SKM-1 (cell line): Measurements from ENCODE around the gene F3.
A peak's percentile ranks its signal among the peaks of the same experiment; 100 is the strongest.

Source experiments
- DNase-seq: peaks from one replicate; lab custom pipeline; 2025; ENCODE audit not compliant: unreplicated experiment; lab: John Stamatoyannopoulos, UW

Gene F3

DNA sequence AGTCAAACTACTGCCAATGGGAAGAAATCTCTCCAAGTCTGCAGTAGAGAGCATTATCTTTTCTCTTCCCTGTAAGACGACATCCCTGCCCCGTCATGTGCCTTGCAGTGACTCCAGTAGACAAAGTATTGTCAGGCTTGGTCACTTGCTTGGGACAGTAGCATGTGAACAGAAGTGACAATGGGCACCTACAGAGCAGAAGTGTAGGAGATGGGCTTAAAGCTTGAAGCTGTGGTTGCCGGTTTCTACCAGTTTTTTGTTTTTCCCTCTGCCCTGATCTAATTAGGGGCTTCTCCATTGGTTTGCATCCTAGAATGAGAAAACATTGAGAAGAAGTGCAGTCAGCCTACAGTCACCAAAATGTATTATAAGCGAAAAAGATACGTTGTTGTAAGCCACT lies 12.7 kb downstream of the F3 start:
- no peak for DNase-seq

DNA sequence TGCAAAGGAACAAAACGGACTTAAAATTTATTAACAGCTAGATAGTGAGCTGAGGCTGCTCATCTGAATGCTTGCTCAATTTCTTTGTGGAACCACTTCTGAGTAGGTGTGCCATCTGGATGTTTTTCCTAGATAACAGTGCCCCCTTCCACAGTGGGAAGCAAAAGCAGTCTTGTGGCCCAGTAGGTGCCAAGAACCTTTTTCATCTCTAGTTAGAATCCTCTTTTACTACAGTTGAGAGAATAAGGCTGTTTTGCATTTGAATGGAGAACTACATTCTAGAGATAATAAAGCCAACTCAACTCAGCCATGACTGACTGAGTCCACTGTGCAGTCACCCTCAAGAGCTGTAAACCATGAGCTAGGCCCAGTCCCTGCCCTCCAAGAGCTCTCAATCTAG lies 13.3 kb downstream of the F3 start:
- no peak for DNase-seq

DNA sequence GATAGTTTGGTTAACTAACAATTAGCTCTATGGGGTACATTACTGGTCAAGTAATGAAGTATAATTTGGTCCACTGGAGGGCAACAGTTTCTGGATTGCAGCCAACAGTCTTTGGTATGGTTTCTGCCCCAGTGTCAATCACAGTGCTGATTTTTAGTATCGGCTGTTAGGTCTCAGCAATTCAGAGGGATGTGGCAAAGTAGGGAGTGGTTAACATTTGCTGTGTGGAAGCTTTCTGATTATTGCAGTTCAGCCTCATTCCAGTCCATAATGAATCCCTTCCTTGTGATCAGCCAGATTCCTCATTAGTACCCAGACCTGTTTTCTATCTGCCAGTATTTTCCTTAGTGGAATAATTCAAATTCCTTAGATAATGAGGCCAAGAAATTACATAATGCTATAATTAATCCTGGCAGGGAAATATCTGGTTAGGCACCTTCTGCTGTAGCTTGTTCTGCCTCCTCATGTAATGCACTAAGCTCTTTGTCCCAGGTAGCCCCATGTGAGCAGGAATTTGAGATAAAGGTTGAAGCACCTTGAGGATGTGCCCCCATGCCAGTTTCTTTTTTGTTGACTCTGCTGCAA lies 14.0 kb downstream of the F3 start:
- no peak for DNase-seq

DNA sequence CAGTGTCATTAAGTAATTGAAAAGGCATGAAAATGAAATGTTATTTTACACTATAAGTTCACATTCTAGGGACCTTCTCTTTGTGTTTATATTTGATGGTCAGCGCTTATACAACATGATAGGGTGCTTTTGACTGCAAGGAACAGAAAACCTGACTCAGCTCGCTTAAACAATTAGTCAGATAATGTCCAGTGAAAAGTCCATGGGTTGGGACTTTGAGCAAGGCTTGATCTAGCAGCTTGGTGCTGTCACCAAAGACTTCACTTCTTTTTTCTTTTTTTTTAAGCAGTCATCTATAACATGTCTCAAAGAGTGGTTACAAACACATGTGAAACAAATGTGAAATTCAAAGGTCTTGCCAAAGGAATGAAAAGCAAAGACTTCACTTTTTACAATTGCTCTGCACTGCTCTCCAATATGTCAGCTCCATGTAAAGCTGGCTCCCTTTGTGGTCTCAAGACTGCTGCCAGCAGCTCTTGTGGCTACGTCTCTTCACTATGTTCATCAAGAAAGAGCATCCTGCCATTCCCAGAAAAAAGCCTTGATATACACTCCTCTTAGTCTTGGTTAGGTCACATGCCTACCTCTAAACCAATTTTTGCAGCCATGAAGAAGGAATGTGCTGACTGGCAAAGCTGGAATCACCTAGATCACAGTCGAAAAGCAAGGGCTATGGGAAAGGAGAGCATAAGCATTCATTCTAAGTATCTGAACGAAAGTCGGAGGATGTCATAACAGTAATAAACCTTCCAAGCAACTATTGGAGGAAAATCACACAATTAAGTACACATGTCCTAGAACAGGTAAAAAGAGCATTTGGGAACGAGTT lies 15.2 kb downstream of the F3 start:
- DNase-seq, result no peak

DNA sequence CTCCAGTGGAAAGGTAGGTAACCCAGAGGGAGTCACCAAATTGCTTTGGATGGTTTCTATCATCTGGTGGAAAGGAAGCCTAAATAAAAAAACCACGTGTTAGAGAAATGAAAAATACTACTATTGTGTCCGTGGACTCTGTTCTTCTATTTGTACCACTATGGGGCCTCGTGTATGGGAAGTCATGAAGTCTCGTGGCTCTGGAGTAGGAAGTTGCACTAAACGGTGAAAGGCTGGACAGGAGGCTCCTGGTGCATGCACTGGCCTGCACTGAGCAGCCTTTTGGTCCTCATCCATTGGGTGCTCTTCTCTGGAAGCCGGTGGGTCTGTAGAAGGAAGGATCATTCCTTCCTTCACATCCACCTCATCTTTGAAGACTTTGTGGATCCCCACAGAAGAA lies 17.0 kb downstream of the F3 start:
- no peak for DNase-seq

DNA sequence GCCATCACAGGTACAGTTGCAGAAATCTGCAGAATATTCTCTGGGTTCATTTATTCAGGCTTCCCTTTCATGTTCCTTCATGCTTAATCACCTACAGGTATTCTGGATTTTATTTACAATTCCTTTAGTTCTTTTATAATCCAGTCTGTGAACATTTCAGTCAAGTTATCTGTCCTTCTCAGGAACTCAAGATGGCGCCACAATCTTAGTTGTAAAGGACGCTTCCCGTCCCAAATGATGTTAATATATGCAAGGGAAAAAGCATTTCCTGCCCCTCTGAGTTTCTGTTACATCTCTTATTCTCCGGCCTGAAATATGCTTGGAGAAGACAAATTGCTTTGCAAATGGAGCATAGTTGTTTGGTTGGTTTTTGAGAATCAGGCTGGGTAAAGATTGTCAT lies 19.3 kb downstream of the F3 start:
- no peak for DNase-seq

DNA sequence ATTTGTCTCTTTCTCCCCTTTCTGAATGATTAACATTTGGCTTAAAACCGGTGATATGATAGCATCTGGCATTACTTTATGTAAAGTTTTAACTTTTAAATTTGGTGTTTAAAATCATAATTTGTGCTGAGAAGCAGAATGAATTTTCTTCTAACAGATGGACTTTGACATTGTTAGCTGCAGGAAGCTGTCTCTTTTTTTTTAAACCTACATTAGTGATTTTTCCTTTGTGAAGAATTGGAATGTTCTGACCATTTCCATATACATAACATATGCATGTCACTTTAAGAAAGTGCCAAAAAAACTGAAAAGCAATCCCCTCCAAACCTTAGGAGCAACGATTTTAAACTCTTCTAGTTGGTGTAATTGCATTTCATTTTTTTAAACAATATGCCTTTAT lies 22.2 kb downstream of the F3 start:
- no peak for DNase-seq

DNA sequence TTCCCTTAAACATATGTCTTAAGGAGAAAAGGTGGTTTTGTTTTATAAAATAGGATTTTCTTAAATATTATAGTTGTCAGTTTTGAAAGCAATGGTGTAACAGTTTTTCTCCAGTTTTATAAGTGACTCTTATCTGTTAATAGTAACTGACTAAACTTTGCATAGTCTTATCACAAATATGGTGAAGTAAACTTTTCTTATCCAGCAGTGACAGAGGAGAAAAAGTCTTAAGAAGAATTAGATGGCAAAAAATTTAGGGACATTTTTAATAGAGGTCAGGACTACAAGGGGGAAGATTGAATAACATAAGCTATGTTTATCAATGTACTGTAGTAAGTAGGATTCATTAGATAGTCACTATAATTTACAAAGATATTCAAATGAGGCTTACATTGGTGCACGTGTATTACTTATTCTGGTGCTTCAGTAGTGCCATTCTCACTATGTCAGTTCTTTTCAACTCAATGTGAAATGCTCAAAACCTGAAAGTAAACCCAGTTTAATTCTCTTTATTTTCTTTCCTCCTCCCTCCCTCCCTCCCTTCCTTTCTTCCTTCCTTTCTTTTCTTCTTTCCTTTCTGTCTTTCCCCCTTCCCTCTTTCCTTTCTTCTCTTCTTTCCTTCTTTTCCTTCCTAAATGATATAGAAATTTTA lies 26.1 kb downstream of the F3 start:
- no peak for DNase-seq

DNA sequence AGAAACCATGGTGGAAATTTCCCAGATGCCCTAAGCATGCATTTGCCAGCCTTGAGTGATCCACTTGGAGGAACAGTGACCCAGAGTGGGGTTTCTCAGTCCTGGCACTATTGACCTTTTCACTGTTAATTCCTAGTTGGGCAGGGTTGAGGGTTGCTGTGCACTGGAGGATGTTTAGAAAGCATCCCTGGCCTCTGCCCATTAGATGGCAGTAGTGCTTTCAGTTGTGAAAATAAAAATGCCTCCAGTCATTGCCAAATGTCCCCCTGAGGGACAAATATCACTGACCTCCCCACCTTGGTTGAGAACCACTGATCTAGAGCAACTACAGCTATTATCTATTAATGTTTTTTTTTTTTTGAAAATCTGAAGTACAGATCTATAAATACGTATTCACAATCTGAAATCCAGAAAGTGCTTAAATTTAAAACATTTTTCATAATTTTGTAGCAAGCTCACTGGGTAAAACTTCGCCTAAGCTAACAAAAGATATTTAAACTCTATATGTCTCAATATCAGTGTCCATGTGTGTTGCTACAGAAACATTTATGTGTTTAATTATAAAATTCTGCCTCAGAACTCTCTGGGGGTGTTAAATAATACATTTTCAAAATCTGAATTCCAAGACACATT lies 27.3 kb downstream of the F3 start:
- peak; percentile 50 for DNase-seq

DNA sequence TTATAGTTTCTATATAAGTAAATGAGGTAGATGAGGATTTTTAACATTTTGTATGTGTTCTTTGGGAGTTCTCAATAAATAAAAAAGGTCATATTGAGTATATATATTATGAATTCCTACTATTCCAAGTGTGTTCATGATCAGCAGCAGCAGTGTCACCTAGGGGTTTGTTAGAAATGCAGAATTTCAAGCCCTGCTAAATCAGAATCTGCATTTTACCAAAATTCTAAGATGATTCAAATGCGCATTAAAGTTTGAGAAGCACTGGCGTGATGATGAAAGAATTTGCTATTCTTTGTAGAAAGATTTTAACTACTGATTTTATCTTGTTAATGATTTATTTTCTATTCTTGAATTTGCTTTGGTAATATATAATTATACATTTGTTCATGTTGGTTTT lies 28.7 kb downstream of the F3 start:
- no peak for DNase-seq

DNA sequence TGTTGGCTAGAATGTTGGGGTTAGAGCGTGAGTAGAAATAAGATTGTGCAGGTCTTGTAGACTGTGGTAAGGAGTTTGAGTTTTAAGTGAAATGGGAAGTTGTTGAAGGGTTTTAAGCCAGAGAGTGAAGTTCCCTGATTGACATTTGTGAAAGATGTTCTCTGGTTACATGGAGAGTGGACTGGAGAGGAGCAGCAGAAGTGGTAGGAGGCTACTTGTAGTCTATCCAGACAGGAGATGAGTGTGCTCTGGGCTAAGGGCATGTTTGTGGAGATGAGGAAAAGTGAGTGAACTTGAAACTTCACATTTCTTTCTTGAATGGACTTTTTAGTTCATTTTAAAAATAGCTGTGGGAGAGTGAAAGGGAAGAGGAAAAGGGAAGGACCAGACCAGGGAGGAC lies 37.0 kb downstream of the F3 start:
- DNase-seq, result no peak

DNA sequence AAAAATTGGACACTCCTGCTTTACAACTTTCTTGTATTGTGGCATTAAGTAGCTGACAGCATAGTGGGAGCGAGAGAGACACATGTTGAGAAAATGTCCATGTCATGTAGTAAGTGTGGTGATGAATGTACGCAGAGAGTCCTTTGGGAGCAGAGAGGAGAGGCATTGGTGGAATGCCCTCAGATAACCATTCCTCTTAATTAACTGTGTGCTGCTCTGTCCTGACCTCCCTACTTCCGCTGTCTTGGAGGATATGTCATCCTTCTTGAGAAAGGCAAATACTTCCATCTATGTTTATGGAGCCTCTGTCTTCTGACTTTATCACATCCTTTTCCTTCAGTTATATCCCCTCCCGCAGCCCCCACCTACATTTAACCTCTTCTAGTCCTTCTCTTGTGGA lies 38.4 kb downstream of the F3 start:
- DNase-seq, result no peak

DNA sequence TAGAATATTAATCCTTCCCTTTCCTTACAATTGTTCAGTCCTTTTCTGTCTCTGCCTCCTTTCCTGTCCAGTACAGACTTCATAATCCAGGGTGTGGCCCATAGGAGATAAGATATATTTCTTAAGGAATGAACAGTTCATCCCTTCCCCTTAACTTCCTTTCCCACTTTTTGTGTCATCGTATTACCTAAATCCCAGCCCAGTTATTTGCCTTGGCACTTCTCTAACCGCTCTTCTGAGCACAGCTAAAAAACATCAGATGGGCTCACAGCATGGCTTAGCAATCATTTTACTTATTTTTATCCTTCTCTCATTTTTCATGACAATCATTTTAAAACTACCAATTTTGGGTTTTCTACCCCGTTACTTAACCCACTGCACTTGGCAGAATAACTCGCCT lies 39.6 kb downstream of the F3 start:
- DNase-seq, result no peak

DNA sequence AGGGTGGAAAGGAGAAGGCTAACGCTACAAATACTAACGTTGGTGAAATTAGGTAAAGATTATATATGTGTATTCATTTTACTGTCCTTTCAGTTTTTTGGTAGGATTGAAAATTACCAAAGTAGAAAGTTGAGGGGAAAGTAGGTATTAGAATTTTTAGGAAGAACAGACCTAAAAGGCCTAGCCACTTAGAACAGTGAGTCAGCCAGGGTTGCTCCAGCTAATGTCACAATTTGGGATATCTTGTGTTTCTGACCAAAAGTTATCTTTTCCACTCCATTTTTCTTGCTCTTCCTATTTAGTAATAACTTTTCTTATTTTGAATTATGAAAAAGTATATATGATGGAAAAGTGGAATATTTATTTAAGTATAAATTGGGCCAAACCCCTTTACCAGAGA lies 40.1 kb downstream of the F3 start:
- DNase-seq, result no peak

DNA sequence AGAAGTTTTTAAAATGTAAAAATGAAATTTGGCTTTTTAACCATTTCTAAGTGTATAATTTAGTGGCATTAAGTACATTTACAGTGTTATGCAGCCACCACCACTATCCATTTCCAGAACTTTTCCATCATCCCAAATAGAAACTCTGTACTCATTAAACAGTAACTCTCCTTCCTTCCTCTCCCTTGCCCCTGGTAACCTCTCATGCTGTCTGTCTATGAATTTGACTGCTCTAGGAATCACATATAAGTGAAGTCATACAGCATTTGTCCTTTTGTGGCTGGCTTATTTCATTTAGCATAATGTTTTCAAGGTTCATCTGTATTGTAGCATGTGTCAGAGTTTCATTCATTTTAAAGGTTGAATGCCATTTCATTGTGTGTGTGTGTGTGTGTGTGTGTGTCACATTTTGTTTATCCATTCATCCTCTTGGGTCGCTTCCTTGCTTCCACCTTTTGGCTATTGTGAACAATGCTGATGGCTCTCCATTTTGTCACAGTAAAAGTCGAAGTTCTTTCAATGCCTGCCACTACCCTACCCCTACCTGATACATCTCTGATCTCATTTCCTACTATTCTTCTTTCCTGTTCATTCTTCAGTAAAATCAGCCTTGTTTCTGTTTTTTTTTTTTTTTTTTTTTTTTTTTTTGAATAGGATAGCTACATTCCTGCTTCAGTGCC lies 45.3 kb downstream of the F3 start:
- DNase-seq, result no peak

DNA sequence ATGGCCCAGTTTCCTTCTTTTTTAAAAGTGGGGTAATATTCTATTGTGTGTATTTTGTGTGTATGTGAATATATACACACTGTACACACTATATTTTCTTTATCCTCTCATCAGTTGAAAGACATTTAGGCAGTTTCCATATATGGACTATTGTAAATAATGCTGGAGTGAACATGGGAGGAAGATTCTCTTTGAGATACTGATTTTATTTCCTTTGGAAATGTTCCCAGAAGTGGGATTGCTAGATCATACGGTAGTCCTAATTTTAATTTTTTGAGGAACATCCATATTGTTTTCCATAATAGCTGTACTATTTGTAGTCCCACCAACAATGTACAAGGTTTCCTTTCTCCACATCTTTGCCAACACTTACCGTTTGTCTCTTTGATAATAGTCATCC lies 51.0 kb downstream of the F3 start:
- no peak for DNase-seq

DNA sequence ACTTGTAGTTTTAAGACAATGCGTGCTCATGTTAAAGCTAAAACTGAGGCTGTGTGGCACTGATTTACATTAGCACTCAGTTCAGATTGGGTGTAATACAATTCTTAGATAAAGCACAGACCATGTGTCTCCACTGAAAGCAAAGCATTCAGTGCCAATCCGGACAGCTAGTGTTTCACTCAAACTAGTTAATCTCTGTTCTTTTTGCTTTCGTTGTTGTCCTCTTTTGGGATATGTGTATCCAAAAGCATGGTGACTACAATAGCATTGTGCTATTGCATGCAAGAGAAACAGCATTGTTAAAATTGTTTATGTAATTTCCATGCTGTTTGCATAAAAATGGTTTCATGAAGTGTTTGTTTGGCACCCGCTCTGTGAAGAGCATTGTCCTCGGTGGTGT lies 54.6 kb downstream of the F3 start:
- no peak for DNase-seq

DNA sequence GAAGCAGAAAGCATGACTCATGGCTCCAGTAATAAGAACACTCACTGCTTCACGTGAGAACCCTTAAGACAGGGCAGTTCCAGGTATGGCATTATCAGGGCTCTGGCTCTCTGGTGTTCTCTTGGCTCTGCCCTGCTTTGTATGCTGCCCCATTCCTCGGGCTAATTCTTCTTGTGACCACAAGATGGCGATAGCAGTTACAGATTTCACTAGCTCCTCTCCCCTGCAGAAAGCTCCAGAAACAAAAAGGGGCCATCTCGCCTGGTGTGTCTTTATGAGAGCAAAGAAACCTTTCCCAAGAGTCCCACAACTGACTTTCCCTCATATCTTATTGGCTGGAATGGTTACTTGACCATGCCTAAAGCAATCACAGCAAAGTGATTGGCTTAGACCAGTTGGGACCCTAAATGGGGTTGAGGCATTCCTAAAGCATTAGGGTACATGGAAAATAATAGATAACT lies 60.1 kb downstream of the F3 start:
- peak; percentile 72 for DNase-seq

DNA sequence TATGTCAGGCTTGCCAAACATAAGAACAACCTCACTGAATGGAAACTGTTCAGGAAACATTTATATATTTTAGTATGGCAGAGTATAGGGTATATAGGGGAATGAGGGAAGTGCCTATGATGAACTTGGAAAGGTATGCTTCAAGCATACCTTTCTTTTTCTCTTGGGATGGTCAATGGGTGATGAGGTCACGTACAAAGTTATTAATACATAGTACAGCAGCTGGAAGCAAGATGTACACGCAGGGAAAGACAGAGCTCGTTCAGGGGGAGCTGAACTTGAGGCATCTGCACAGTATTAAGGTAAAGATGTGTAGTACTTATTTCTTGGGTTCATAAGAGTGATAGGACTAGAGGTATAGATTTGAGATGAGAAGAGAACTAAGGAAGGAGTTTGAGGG lies 61.9 kb downstream of the F3 start:
- no peak for DNase-seq
